K562 (cell line): Measurements from ENCODE around the gene NCBP2. TPM values are rescaled to one million over a fixed set of nuclear protein-coding genes. Genes with fewer than 3 reads are reported as not detected.

Experiments
- ATAC-seq: fragments of 200-7000 bp; cut with Tn5 transposase; 3 replicates; pipeline ENCODE4 v1.9.1; 2020; ENCODE audit warnings: moderate library complexity
- BruUV-seq: library from RNA; stranded (reverse); fragments of 400-500 nt; replicated peaks from 2 replicates; lab custom pipeline; 2021; lab: Mats Ljungman, UMichigan
- CTCF ChIA-PET: fragments of 300-600 bp; formaldehyde crosslinking; extraction: SDS; loops from one replicate; lab custom pipeline; 2021; ENCODE audit warnings: low intra/inter-chr PET ratio; lab: Yijun Ruan, JAX
- POLR2A ChIA-PET: fragments of 300-600, 350-650 bp; sonication (Branson Sonifier 250); formaldehyde crosslinking; extraction: SDS; loops from one replicate; lab custom pipeline; 2021; ENCODE audit warnings: antibody characterized with exemption, inconsistent platforms; lab: Yijun Ruan, JAX
- DNase-seq, 4 experiments: peaks; one replicate each; pipeline versions ENCODE4 v3.0.0 to v3.0.0-alpha.2; 2011 to 2018; ENCODE audit warnings: low spot score in 3 of 4, mixed read lengths in 3 of 4; ENCODE audit errors: extremely low read depth in 1 of 4
- FAIRE-seq: peaks from 2 replicates; lab custom pipeline; 2011; peaks lifted over from hg19 to GRCh38; lab: Jason Lieb, UNC
- H2AFZ ChIP-seq: 2 replicates; pipeline ENCODE4 v1.6.0; 2011; ENCODE audit warnings: low read depth, low read length, control low read depth, inconsistent platforms
- H3K27ac ChIP-seq: fragments of 200-600 bp; 3 replicates; pipeline ENCODE4 v1.8.0; 2011; ENCODE audit warnings: low read depth, mild to moderate bottlenecking, control low read depth, inconsistent platforms, low read length, moderate library complexity, mixed read lengths; ENCODE audit errors: extremely low read depth
- H3K27me3 ChIP-seq, 2 experiments: fragments of 300-600 bp in 1 of 2; 2 replicates in 1 of 2; 3 replicates in 1 of 2; pipeline versions ENCODE4 v1.6.0 to v1.8.0; 2011; ENCODE audit warnings: inconsistent platforms in 2 of 2, low read length in 2 of 2, mild to moderate bottlenecking in 1 of 2, mixed read lengths in 1 of 2, moderate library complexity in 1 of 2; ENCODE audit not compliant: control insufficient read depth in 2 of 2, insufficient read depth in 2 of 2
- H3K36me3 ChIP-seq: fragments of 300-600 bp; 3 replicates; pipeline ENCODE4 v1.8.0; 2011; ENCODE audit warnings: mild to moderate bottlenecking, low read length, inconsistent platforms; ENCODE audit not compliant: control insufficient read depth, insufficient read depth
- H3K4me1 ChIP-seq, 2 experiments: fragments of 200-600 bp in 1 of 2; replicated peaks in 1 of 2; 2 replicates in 1 of 2; 3 replicates in 1 of 2; pipeline versions ENCODE4 v1.5.1 to v1.8.0; 2011; ENCODE audit warnings: inconsistent platforms in 2 of 2, low read length in 2 of 2, mild to moderate bottlenecking in 1 of 2, mixed read lengths in 1 of 2, moderate library complexity in 1 of 2; ENCODE audit not compliant: control insufficient read depth in 2 of 2, insufficient read depth in 2 of 2
- H3K4me2 ChIP-seq: 2 replicates; pipeline ENCODE4 v1.6.1; 2011; ENCODE audit warnings: low read length, control low read depth, inconsistent platforms, mixed read lengths; ENCODE audit not compliant: insufficient read depth
- H3K4me3 ChIP-seq: fragments of 200-600 bp; sonication (generic), shearing (Covaris generic); 2 replicates; pipeline ENCODE4 v1.5.1; 2016; ENCODE audit warnings: control low read depth, inconsistent platforms
- H3K79me2 ChIP-seq: fragments of 200-600 bp; 3 replicates; pipeline ENCODE4 v1.8.0; 2011; ENCODE audit warnings: low read length, inconsistent platforms; ENCODE audit not compliant: control insufficient read depth, insufficient read depth
- H3K9ac ChIP-seq, 2 experiments: 2 replicates each; pipeline versions ENCODE4 v1.6.0 to v1.6.1; 2011; ENCODE audit warnings: low read depth in 2 of 2, low read length in 2 of 2, control low read depth in 1 of 2, inconsistent platforms in 1 of 2, mild to moderate bottlenecking in 1 of 2, mixed read lengths in 1 of 2; ENCODE audit not compliant: insufficient read depth in 1 of 2
- H3K9me1 ChIP-seq: one replicate; pipeline ENCODE4 v1.6.0; 2011; ENCODE audit warnings: inconsistent platforms, mild to moderate bottlenecking, low read length, moderate library complexity; ENCODE audit not compliant: control insufficient read depth, insufficient read depth
- H3K9me3 ChIP-seq: replicated peaks from 2 replicates; pipeline ENCODE4 v1.5.1; 2011; ENCODE audit warnings: low read depth, low read length, inconsistent platforms; ENCODE audit not compliant: control insufficient read depth, insufficient read depth
- H4K20me1 ChIP-seq: replicated peaks from 2 replicates; pipeline ENCODE4 v1.6.1; 2011; ENCODE audit warnings: low read length, inconsistent platforms, mixed read lengths; ENCODE audit not compliant: control insufficient read depth, insufficient read depth
- FOXA3 ChIP-seq, 2 experiments: fragments of 450-650 bp in 1 of 2; sonication (generic) in 1 of 2; formaldehyde crosslinking; IDR thresholded peaks in 1 of 2; conservative IDR thresholded peaks in 1 of 2; 2 replicates each; pipeline versions ENCODE4 v1.4.0 to v1.8.0; 2020 to 2022; ENCODE audit warnings: mild to moderate bottlenecking in 2 of 2, missing genetic modification reagents in 1 of 2
- MEIS2 ChIP-seq: fragments of 450-650 bp; IDR thresholded peaks from 2 replicates; pipeline ENCODE4 v1.6.1; 2014; ENCODE audit warnings: mild to moderate bottlenecking; ENCODE audit not compliant: partially characterized antibody
- PATZ1 ChIP-seq: fragments of 250-450 bp; sonication (Bioruptor Pico); IDR thresholded peaks from 2 replicates; pipeline ENCODE4 v1.5.0; 2020; ENCODE audit warnings: mild to moderate bottlenecking, borderline replicate concordance
- PBX2 ChIP-seq, 2 experiments: IDR thresholded peaks in 1 of 2; conservative IDR thresholded peaks in 1 of 2; 2 replicates each; pipeline ENCODE4 v1.6.1; 2016; ENCODE audit warnings: low read depth in 2 of 2, mild to moderate bottlenecking in 1 of 2, missing compliant biosample characterization in 1 of 2, missing genetic modification characterization in 1 of 2, moderate library complexity in 1 of 2
- PKNOX1 ChIP-seq: fragments of 450-650 bp; IDR thresholded peaks from 2 replicates; pipeline ENCODE4 v1.6.1; 2016
- TFE3 ChIP-seq: fragments of 450-650 bp; formaldehyde crosslinking; IDR thresholded peaks from 2 replicates; pipeline ENCODE4 v1.4.0; 2020; ENCODE audit warnings: mild to moderate bottlenecking, mixed read lengths
- ZNF224 ChIP-seq: sonication (generic); formaldehyde crosslinking; IDR thresholded peaks from 2 replicates; pipeline ENCODE4 v1.8.0; 2022; ENCODE audit warnings: mild to moderate bottlenecking, missing genetic modification reagents
- ZNF507 ChIP-seq: conservative IDR thresholded peaks from 2 replicates; pipeline ENCODE4 v1.6.1; 2017; ENCODE audit warnings: missing genetic modification characterization, missing compliant biosample characterization
- ZNF639 ChIP-seq, 2 experiments: fragments of 200-800 bp in 1 of 2; sonication (Bioruptor generic) in 1 of 2; sonication (generic) in 1 of 2; formaldehyde crosslinking in 1 of 2; IDR thresholded peaks in 1 of 2; conservative IDR thresholded peaks in 1 of 2; 2 replicates each; pipeline versions ENCODE4 v1.5.0 to v1.6.1; 2016 to 2020; ENCODE audit warnings: missing compliant biosample characterization in 1 of 2, missing genetic modification characterization in 1 of 2, missing genetic modification reagents in 1 of 2
- WGBS: fragments of 100-300 bp; shearing (Covaris generic); methylation state at CpG from one replicate; pipeline ENCODE4 v1.1.6; 2016; ENCODE audit warnings: low coverage, mixed read lengths; ENCODE audit not compliant: insufficient coverage; ENCODE audit errors: missing lambda C conversion rate; 5-methylcytosine and 5-hydroxymethylcytosine counted together
- in situ Hi-C: fragments of 300-500 bp; cut with MboI; formaldehyde crosslinking; loops from 4 replicates; pipeline ENCODE4 v1.15.0; 2018; ENCODE audit warnings: inconsistent platforms, mixed read lengths
- intact Hi-C: fragments of 100-400 bp; cut with micrococcal nuclease; formaldehyde crosslinking; loops from 2 replicates; pipeline ENCODE4 v1.14.2; 2022
- polyA plus RNA-seq, 8 experiments: library from polyadenylated mRNA; depleted of rRNA in 4 of 8; stranded (reverse) in 5 of 8; unstranded in 3 of 8; fragments of >200 nt; fragmentation: Nextera tagmentation in 2 of 8; fragmentation: Illumina TruSeq in 1 of 8; extraction: Ambion mirVana in 2 of 8; extraction: Trizol in 1 of 8; gene quantifications; 2 replicates each; pipeline versions ENCODE4 v1.2.1 to v1.2.3, GENCODE V29; 2011 to 2014; ENCODE audit warnings: inconsistent platforms in 1 of 8, missing spikeins in 1 of 8
- total RNA-seq, 7 experiments: library from RNA; depleted of rRNA in 6 of 7; stranded (reverse); fragments of >200 nt in 6 of 7; fragmentation: Illumina TruSeq in 2 of 7; extraction: Trizol in 2 of 7; gene quantifications; 2 replicates each; pipeline versions ENCODE4 v1.2.1 to v1.2.3, GENCODE V29; 2011 to 2021; ENCODE audit warnings: low replicate concordance in 1 of 7

NCBP2 gene
- total and polyA plus RNA-seq, 9 of the 15 experiments (the other 6 are each of a cell fraction or from before 2014, with no cell fraction given), result 56.4 to 102 (median 82.3) TPM

- POLR2A ChIA-PET, result interaction anchor here (0.6 to 1.1 kb wide), 2 partner anchors 9 to 641 kb away, joined by 4 read pairs; no protein-coding TSS in a partner anchor
- peaks cover 4% of the 10 kb centered on the region; the same call in 2 of the 3 replicates for H3K79me2 ChIP-seq
- H4K20me1 ChIP-seq, result no peaks in the 10 kb centered on the region
- DNase-seq (no peak), ATAC-seq (no peak), FAIRE-seq (no peak)
- no peak overlapping the region for H2AFZ ChIP-seq
- in situ Hi-C loops (no loop called here), intact Hi-C loops (loop anchor here (10.0 kb wide), 2 partner anchors 235 to 425 kb away; partner anchors contain the start of genes CEP19 and PIGX)
- 45% methylated on average over 6 of the region's 6 CpGs for WGBS
- no peak overlapping the region for H3K9ac ChIP-seq
- no TSS peak for BruUV-seq
- CTCF ChIA-PET, result no interaction called here
- peaks cover 3 to 4% of the 10 kb centered on the region in 2 experiments; a peak in 1 of 5 replicates for H3K27me3 ChIP-seq
- no peak overlapping the region for H3K4me3 ChIP-seq
- H3K27ac ChIP-seq, result no peak overlapping the region
- peaks cover 4% of the 10 kb centered on the region; the same call in 1 of the 3 replicates for H3K36me3 ChIP-seq
- H3K9me1 ChIP-seq, result no peaks in the 10 kb centered on the region
- peaks cover 0 to 19% of the 10 kb centered on the region in 2 experiments; a peak in 4 of 5 replicates for H3K4me1 ChIP-seq
- H3K4me2 ChIP-seq, result no peak overlapping the region
- H3K9me3 ChIP-seq, result no peaks in the 10 kb centered on the region
- no peak for TF ChIP-seq PBX2 (CRISPR knock-in tag; IDR thresholded peaks at IDR 0.05; ENCODE audit: low read depth)
- TF ChIP-seq PBX2 (tag; conservative IDR thresholded peaks at IDR 0.05; ENCODE audit: low read depth), result 0 out of 2 replicates have a peak, but pooled peaks have one; percentile 15
- peak; percentile 65 for TF ChIP-seq MEIS2
- TF ChIP-seq FOXA3 (CRISPR knock-in tag; conservative IDR thresholded peaks at IDR 0.05 in 1 of 2, IDR thresholded peaks at IDR 0.05 in 1 of 2), result no peak
- TF ChIP-seq TFE3 (CRISPR knock-in tag), result no peak
- no peak for TF ChIP-seq ZNF507 (tag)
- no peak for TF ChIP-seq PATZ1 (CRISPR knock-in tag)
- no peak for TF ChIP-seq ZNF224 (CRISPR knock-in tag)
- TF ChIP-seq ZNF639 (CRISPR knock-in tag; conservative IDR thresholded peaks at IDR 0.05 in 1 of 2, IDR thresholded peaks at IDR 0.05 in 1 of 2), result no peak
- peak; percentile 65 for TF ChIP-seq PKNOX1
These were observed 7.4 kb upstream of the NCBP2 start for GRCh38 chr3:196949750-196950149.
